ENCODE data around the gene ANHX. TPM values are rescaled to one million over a fixed set of nuclear protein-coding genes. Genes with fewer than 3 reads are reported as not detected.

Gene ANHX
- total RNA-seq, 4 donors from 2014 or later = not detected

GRCh38 chr12:133226690-133227089 is 9.0 kb downstream of the ANHX start:
- intact Hi-C loops (cut with DNase I; ENCODE audit: low total_unique reads) = no loop called here
- H3K4me3 ChIP-seq (ENCODE audit: low read depth, poor library complexity, severe bottlenecking) = no peak overlapping the region
- TF ChIP-seq POLR2A (IDR thresholded peaks at IDR 0.05) (no peak), CTCF (IDR thresholded peaks at IDR 0.05) (no peak)
- DNase-seq (ENCODE audit: low spot score in 2 of 2) = peak in 1 of 2 donors; percentile 75
- WGBS, 2 donors = 74 to 91% methylated on average over 6 to 8 of the region's 8 CpGs

GRCh38 chr12:133225527-133225926 is 10.2 kb downstream of the ANHX start:
- 84 to 88% methylated on average over 3 to 4 of the region's 4 CpGs for WGBS, 2 donors
- intact Hi-C loops (cut with DNase I; ENCODE audit: low total_unique reads) = no loop called here

GRCh38 chr12:133222211-133222610 is 13.5 kb downstream of the ANHX start:
- intact Hi-C loops (cut with DNase I; ENCODE audit: low total_unique reads) = no loop called here
- 83 to 88% methylated on average over 10 of the region's 10 CpGs for whole genome bisulfite sequencing, 2 donors

More at GRCh38 chr12:133225527-133225926, 10.2 kb downstream of the ANHX start:
- H3K4me3 ChIP-seq (ENCODE audit: low read depth, poor library complexity, severe bottlenecking) = no peak overlapping the region
- TF ChIP-seq POLR2A (IDR thresholded peaks at IDR 0.05) (no peak), CTCF (IDR thresholded peaks at IDR 0.05) (no peak)
- peak in 1 of 2 donors; percentile 67 for DNase-seq (ENCODE audit: low spot score in 2 of 2)

GRCh38 chr12:133221241-133221640 is 14.4 kb downstream of the ANHX start:
- peak in 1 of 2 donors; percentile 36 for DNase-seq (ENCODE audit: low spot score in 2 of 2)
- WGBS, 2 donors = 85 to 86% methylated on average over 14 to 16 of the region's 16 CpGs
- intact Hi-C loops (cut with DNase I; ENCODE audit: low total_unique reads) = no loop called here
- TF ChIP-seq POLR2A (IDR thresholded peaks at IDR 0.05) (no peak), CTCF (IDR thresholded peaks at IDR 0.05) (no peak)
- H3K4me3 ChIP-seq (ENCODE audit: low read depth, poor library complexity, severe bottlenecking) = no peak overlapping the region

More at GRCh38 chr12:133222211-133222610, 13.5 kb downstream of the ANHX start:
- TF ChIP-seq CTCF (IDR thresholded peaks at IDR 0.05) (no peak), POLR2A (IDR thresholded peaks at IDR 0.05) (no peak)
- no peak overlapping the region for H3K4me3 ChIP-seq (ENCODE audit: low read depth, poor library complexity, severe bottlenecking)
- DNase-seq (ENCODE audit: low spot score in 2 of 2) = peak in 1 of 2 donors; percentile 34

- WGBS, 2 donors = 88 to 92% methylated on average over 6 of the region's 6 CpGs
- TF ChIP-seq CTCF (IDR thresholded peaks at IDR 0.05) = no peak
- TF ChIP-seq POLR2A (IDR thresholded peaks at IDR 0.05) = no peak
- peak in 1 of 2 donors; percentile 66 for DNase-seq (ENCODE audit: low spot score in 2 of 2)
- intact Hi-C loops (cut with DNase I; ENCODE audit: low total_unique reads) = no loop called here
- no peak overlapping the region for H3K4me3 ChIP-seq (ENCODE audit: low read depth, poor library complexity, severe bottlenecking)
These were observed 15.2 kb downstream of the ANHX start for GRCh38 chr12:133220521-133220920.

GRCh38 chr12:133217219-133217618 is 18.5 kb downstream of the ANHX start:
- intact Hi-C loops (cut with DNase I; ENCODE audit: low total_unique reads) = no loop called here
- no peak overlapping the region for H3K4me3 ChIP-seq (ENCODE audit: low read depth, poor library complexity, severe bottlenecking)
- WGBS, 2 donors = 61 to 87% methylated on average over 3 of the region's 3 CpGs
- TF ChIP-seq CTCF (IDR thresholded peaks at IDR 0.05) = no peak
- no peak for TF ChIP-seq POLR2A (IDR thresholded peaks at IDR 0.05)
- DNase-seq (ENCODE audit: low spot score in 2 of 2) = peak in 1 of 2 donors; percentile 68
